Effector memory CD8-positive, alpha-beta T cell (primary cell): ENCODE results near the gene SLIT3.

Experiments used
- ATAC-seq: fragments of 150-1000 bp; cut with Tn5 transposase; replicated peaks from 2 replicates; pipeline ENCODE4 v1.10.0; 2021; ENCODE audit warnings: mild to moderate bottlenecking, moderate library complexity
- DNase-seq, 3 experiments: peaks; one replicate each; pipeline ENCODE4 v3.0.0; 2021
- H3K27ac Mint-ChIP-seq, 2 donors: one replicate each; pipeline ENCODE4 v1.8.0; 2022; ENCODE audit warnings: mild to moderate bottlenecking in 2 of 2, mixed read lengths in 2 of 2, moderate library complexity in 2 of 2
- H3K27me3 Mint-ChIP-seq, 2 donors: one replicate each; pipeline ENCODE4 v1.8.0; 2022; ENCODE audit warnings: mixed read lengths in 2 of 2
- H3K36me3 Mint-ChIP-seq: one replicate; pipeline ENCODE4 v1.8.0; 2022; ENCODE audit warnings: mild to moderate bottlenecking, moderate library complexity, mixed read lengths; ENCODE audit not compliant: insufficient read depth
- H3K4me1 Mint-ChIP-seq, 2 donors: one replicate each; pipeline ENCODE4 v1.8.0; 2022; ENCODE audit warnings: low read depth in 2 of 2, mixed read lengths in 2 of 2
- H3K4me3 Mint-ChIP-seq, 2 donors: one replicate each; pipeline ENCODE4 v1.8.0; 2022; ENCODE audit warnings: mild to moderate bottlenecking in 2 of 2, mixed read lengths in 2 of 2, moderate library complexity in 2 of 2
- H3K9me3 Mint-ChIP-seq, 2 donors: one replicate each; pipeline ENCODE4 v1.8.0; 2022; ENCODE audit warnings: mixed read lengths in 2 of 2

Gene SLIT3

GRCh38 chr5:168943091-168943884 is 357.7 kb downstream of the SLIT3 start:
- Mint-ChIP-seq H3K4me1 (no peaks in the 10 kb centered on the region), H3K27ac (no peak overlapping the region), H3K27me3 (peaks cover 0 to 23% of the 10 kb centered on the region in 2 donors), H3K36me3 (no peaks in the 10 kb centered on the region), H3K9me3 (no peaks in the 10 kb centered on the region), H3K4me3 (no peak overlapping the region)
- ATAC-seq: no peak
- DNase-seq: no peak

- no peak overlapping the region for H3K4me3 Mint-ChIP-seq
- H3K27me3 Mint-ChIP-seq: peaks cover 6 to 16% of the 10 kb centered on the region in 2 donors
- ATAC-seq (no peak), DNase-seq (no peak)
- no peak overlapping the region for H3K27ac Mint-ChIP-seq
- H3K4me1 Mint-ChIP-seq: no peaks in the 10 kb centered on the region
- no peaks in the 10 kb centered on the region for H3K36me3 Mint-ChIP-seq
- H3K9me3 Mint-ChIP-seq: no peaks in the 10 kb centered on the region
Measured at GRCh38 chr5:168941901-168942300, 359.0 kb downstream of the SLIT3 start.

- Mint-ChIP-seq H3K4me3 (no peak overlapping the region), H3K36me3 (no peaks in the 10 kb centered on the region), H3K27ac (no peak overlapping the region), H3K9me3 (no peaks in the 10 kb centered on the region), H3K4me1 (no peaks in the 10 kb centered on the region), H3K27me3 (peaks cover 9 to 18% of the 10 kb centered on the region in 2 donors)
- ATAC-seq (no peak), DNase-seq (no peak)
Measured at GRCh38 chr5:168940712-168941111, 360.2 kb downstream of the SLIT3 start.

- H3K27ac Mint-ChIP-seq: no peak overlapping the region
- no peaks in the 10 kb centered on the region for H3K9me3 Mint-ChIP-seq
- ATAC-seq (no peak), DNase-seq (no peak)
- no peaks in the 10 kb centered on the region for H3K4me1 Mint-ChIP-seq
- no peak overlapping the region for H3K4me3 Mint-ChIP-seq
- peaks cover 9 to 18% of the 10 kb centered on the region in 2 donors for H3K27me3 Mint-ChIP-seq
- no peaks in the 10 kb centered on the region for H3K36me3 Mint-ChIP-seq
Measured at GRCh38 chr5:168939887-168940544, 360.9 kb downstream of the SLIT3 start.

- H3K4me3 Mint-ChIP-seq: no peak overlapping the region
- no peaks in the 10 kb centered on the region for H3K36me3 Mint-ChIP-seq
- ATAC-seq (no peak), DNase-seq (no peak)
- H3K4me1 Mint-ChIP-seq: no peaks in the 10 kb centered on the region
- no peak overlapping the region for H3K27ac Mint-ChIP-seq
- no peaks in the 10 kb centered on the region for H3K9me3 Mint-ChIP-seq
- peaks cover 11 to 18% of the 10 kb centered on the region in 2 donors for H3K27me3 Mint-ChIP-seq
Measured at GRCh38 chr5:168939156-168939800, 361.7 kb downstream of the SLIT3 start.

GRCh38 chr5:168936511-168936910 is 364.4 kb downstream of the SLIT3 start:
- no peaks in the 10 kb centered on the region for H3K4me1 Mint-ChIP-seq
- no peak for ATAC-seq
- peaks cover 22 to 34% of the 10 kb centered on the region in 2 donors for H3K27me3 Mint-ChIP-seq
- no peak overlapping the region for H3K27ac Mint-ChIP-seq
- H3K9me3 Mint-ChIP-seq: peaks cover 0 to 2% of the 10 kb centered on the region in 2 donors
- H3K36me3 Mint-ChIP-seq: no peaks in the 10 kb centered on the region
- no peak for DNase-seq
- H3K4me3 Mint-ChIP-seq: no peak overlapping the region

GRCh38 chr5:168935183-168935582 is 365.8 kb downstream of the SLIT3 start:
- no peak for DNase-seq
- Mint-ChIP-seq H3K4me1 (no peaks in the 10 kb centered on the region), H3K4me3 (no peak overlapping the region), H3K27me3 (peaks cover 24 to 43% of the 10 kb centered on the region in 2 donors), H3K27ac (no peak overlapping the region), H3K36me3 (no peaks in the 10 kb centered on the region), H3K9me3 (peaks cover 0 to 2% of the 10 kb centered on the region in 2 donors)
- no peak for ATAC-seq

GRCh38 chr5:168934169-168934568 is 366.8 kb downstream of the SLIT3 start:
- Mint-ChIP-seq H3K27ac (no peak overlapping the region), H3K4me1 (no peaks in the 10 kb centered on the region)

GRCh38 chr5:168932400-168933189 is 368.3 kb downstream of the SLIT3 start:
- H3K4me3 Mint-ChIP-seq: no peak overlapping the region
- H3K27me3 Mint-ChIP-seq: peaks cover 29 to 48% of the 10 kb centered on the region in 2 donors
- peaks cover 0 to 2% of the 10 kb centered on the region in 2 donors for H3K9me3 Mint-ChIP-seq
- H3K36me3 Mint-ChIP-seq: no peaks in the 10 kb centered on the region
- no peak for ATAC-seq
- H3K27ac Mint-ChIP-seq: no peak overlapping the region
- no peak for DNase-seq
- H3K4me1 Mint-ChIP-seq: no peaks in the 10 kb centered on the region

More at GRCh38 chr5:168934169-168934568, 366.8 kb downstream of the SLIT3 start:
- DNase-seq (no peak), ATAC-seq (no peak)
- no peaks in the 10 kb centered on the region for H3K36me3 Mint-ChIP-seq
- no peak overlapping the region for H3K4me3 Mint-ChIP-seq
- peaks cover 24 to 43% of the 10 kb centered on the region in 2 donors for H3K27me3 Mint-ChIP-seq
- peaks cover 0 to 2% of the 10 kb centered on the region in 2 donors for H3K9me3 Mint-ChIP-seq

- H3K27me3 Mint-ChIP-seq: peaks cover 26 to 42% of the 10 kb centered on the region in 2 donors
- no peaks in the 10 kb centered on the region for H3K36me3 Mint-ChIP-seq
- H3K9me3 Mint-ChIP-seq: peaks cover 0 to 2% of the 10 kb centered on the region in 2 donors
- no peak for ATAC-seq
- no peak for DNase-seq
- H3K27ac Mint-ChIP-seq: no peak overlapping the region
- no peaks in the 10 kb centered on the region for H3K4me1 Mint-ChIP-seq
- H3K4me3 Mint-ChIP-seq: no peak overlapping the region
Measured at GRCh38 chr5:168931638-168932345, 369.1 kb downstream of the SLIT3 start.

GRCh38 chr5:168929656-168930055 is 371.3 kb downstream of the SLIT3 start:
- H3K9me3 Mint-ChIP-seq: peaks cover 0 to 2% of the 10 kb centered on the region in 2 donors
- H3K36me3 Mint-ChIP-seq: no peaks in the 10 kb centered on the region
- H3K4me3 Mint-ChIP-seq: no peak overlapping the region
- peaks cover 29 to 44% of the 10 kb centered on the region in 2 donors for H3K27me3 Mint-ChIP-seq
- DNase-seq: no peak
- no peak overlapping the region for H3K27ac Mint-ChIP-seq
- H3K4me1 Mint-ChIP-seq: no peaks in the 10 kb centered on the region
- ATAC-seq: no peak

GRCh38 chr5:168925160-168925559 is 375.8 kb downstream of the SLIT3 start:
- H3K9me3 Mint-ChIP-seq: no peaks in the 10 kb centered on the region
- H3K4me3 Mint-ChIP-seq: no peak overlapping the region
- ATAC-seq (no peak), DNase-seq (no peak)
- peaks cover 39% of the 10 kb centered on the region in 2 donors for H3K27me3 Mint-ChIP-seq
- no peaks in the 10 kb centered on the region for H3K36me3 Mint-ChIP-seq
- no peaks in the 10 kb centered on the region for H3K4me1 Mint-ChIP-seq
- no peak overlapping the region for H3K27ac Mint-ChIP-seq
